Small intestine (tissue), 7 donors: ENCODE results near the gene NDUFS5. TPM values are rescaled to one million over a fixed set of nuclear protein-coding genes. Genes with fewer than 3 reads are reported as not detected.
A peak's percentile ranks its signal among the peaks of the same experiment; 100 is the strongest.

Experiments
- DNase-seq, 2 donors: peaks; one replicate each; pipeline versions ENCODE4 v3.0.0 to v3.0.0-alpha.2; 2013
- FAIRE-seq: peaks from 2 replicates; lab custom pipeline; 2012; peaks lifted over from hg19 to GRCh38; lab: Jason Lieb, UNC
- H3K27ac ChIP-seq, 3 donors: one replicate each; pipeline ENCODE4 v1.5.1; 2013; ENCODE audit warnings: low read length in 2 of 3, mild to moderate bottlenecking in 2 of 3, control low read depth in 1 of 3, inconsistent platforms in 1 of 3, low read depth in 1 of 3, moderate library complexity in 1 of 3
- H3K27me3 ChIP-seq, 3 donors: one replicate each; pipeline ENCODE4 v1.6.1; 2013; ENCODE audit warnings: low read length in 3 of 3, inconsistent platforms in 1 of 3; ENCODE audit not compliant: control insufficient read depth in 3 of 3, insufficient read depth in 3 of 3
- H3K36me3 ChIP-seq, 3 donors: one replicate each; pipeline ENCODE4 v1.6.1; 2013; ENCODE audit warnings: low read length in 3 of 3, inconsistent platforms in 1 of 3, low read depth in 1 of 3, mild to moderate bottlenecking in 1 of 3, moderate library complexity in 1 of 3; ENCODE audit not compliant: control insufficient read depth in 3 of 3, insufficient read depth in 2 of 3
- H3K4me1 ChIP-seq, 3 donors: one replicate each; pipeline ENCODE4 v1.6.1; 2013; ENCODE audit warnings: low read length in 2 of 3, inconsistent platforms in 1 of 3, low read depth in 1 of 3, mild to moderate bottlenecking in 1 of 3, moderate library complexity in 1 of 3; ENCODE audit not compliant: control insufficient read depth in 3 of 3, insufficient read depth in 2 of 3
- H3K4me3 ChIP-seq, 3 donors: one replicate each; pipeline ENCODE4 v1.5.1; 2013; ENCODE audit warnings: low read length in 3 of 3, control low read depth in 1 of 3, inconsistent platforms in 1 of 3, low read depth in 1 of 3, mild to moderate bottlenecking in 1 of 3, moderate library complexity in 1 of 3
- H3K9me3 ChIP-seq, 2 donors: one replicate each; pipeline ENCODE4 v1.6.1; 2013; ENCODE audit warnings: low read depth in 1 of 2, low read length in 1 of 2; ENCODE audit not compliant: control insufficient read depth in 2 of 2, insufficient read depth in 1 of 2
- WGBS, 3 donors: extraction: QIAGEN DNeasy Blood & Tissue Kit; methylation state at CpG; one replicate each; pipeline ENCODE4 v1.1.7; 2013; 5-methylcytosine and 5-hydroxymethylcytosine counted together
- polyA plus RNA-seq, 4 donors: library from polyadenylated mRNA; stranded (reverse) in 3 of 4; unstranded in 1 of 4; fragments of 200-250 nt in 3 of 4; fragments of 120-200 nt in 1 of 4; gene quantifications; one replicate each; pipeline versions ENCODE4 v1.2.1 to v1.2.3, GENCODE V29; 2013
- donor health status: healthy with polysubstance abuse.
- donor health status: control.
- donor health status: control.
- donor health status: Bipolar disorder and iron deficiency.
- donor health status: healthy.

NDUFS5 gene
- polyA plus RNA-seq, 4 donors, result 228 to 696 (median 523) TPM

DNA sequence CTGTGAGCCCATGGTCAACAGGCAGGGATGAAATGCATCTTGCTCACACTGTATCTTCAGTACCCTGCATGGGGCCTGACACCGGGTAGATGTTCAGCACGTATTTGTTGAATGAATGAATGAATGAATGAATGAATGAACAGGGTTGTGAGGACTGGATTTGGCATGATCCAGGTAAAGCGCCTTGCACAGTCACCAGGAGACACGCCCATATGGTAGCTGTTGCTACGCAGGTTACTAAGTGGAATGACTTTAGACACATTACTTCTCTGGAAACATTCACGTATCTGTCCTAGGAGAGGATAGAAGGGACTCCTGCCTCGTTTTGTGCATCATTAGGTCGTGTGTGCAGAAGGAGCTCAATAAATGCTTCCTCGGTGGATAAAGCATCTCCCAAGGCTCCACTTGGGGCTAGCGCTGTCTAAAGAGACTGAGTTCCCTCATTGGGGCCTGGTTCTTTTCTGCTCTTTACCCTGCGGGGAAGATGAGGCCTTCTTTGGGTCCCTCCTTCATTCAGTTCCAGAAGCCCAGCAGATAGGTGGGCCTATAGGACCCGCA lies 54.2 kb downstream of the NDUFS5 start:
- FAIRE-seq (no peak), DNase-seq (no peak)
- Histone ChIP-seq H3K4me1 (no peaks in the 10 kb centered on the region), H3K27me3 (peaks cover 3 to 27% (median 7%) of the 10 kb centered on the region in 3 donors), H3K36me3 (peaks cover 0 to 2% (median 0%) of the 10 kb centered on the region in 3 donors), H3K4me3 (peak overlapping the region in 1 of 3 donors; percentile 24), H3K27ac (no peak overlapping the region), H3K9me3 (no peaks in the 10 kb centered on the region)
- 52 to 73% (median 65%) methylated on average over 12 of the region's 12 CpGs for WGBS, 3 donors

DNA sequence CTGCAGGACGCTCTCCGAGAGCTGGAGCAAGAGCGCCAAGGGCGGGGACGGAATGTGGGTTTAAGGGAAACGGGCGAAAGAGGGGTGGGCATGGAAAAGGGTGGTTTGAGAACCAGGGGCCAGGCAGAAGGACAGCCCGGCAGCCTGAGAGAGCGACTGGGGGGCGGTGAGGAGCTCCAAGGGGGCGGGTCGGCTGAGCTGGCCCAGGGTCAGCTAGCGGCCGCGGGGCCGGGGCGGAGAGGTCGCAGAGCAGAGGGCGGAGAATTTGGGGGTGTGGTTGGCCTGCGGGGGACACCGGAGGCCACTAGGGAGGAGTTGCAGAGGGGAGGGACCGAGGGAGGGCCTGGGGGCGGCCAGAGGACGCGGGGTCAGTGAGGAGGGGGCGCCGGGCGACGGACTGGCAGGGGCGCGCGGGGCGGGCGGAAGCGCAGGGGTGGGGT lies 54.7 kb downstream of the NDUFS5 start:
- Histone ChIP-seq H3K9me3 (no peaks in the 10 kb centered on the region), H3K4me3 (peak overlapping the region; percentile 9 to 54 (median 24)), H3K27me3 (peaks cover 3 to 27% (median 7%) of the 10 kb centered on the region in 3 donors), H3K4me1 (no peaks in the 10 kb centered on the region), H3K27ac (no peak overlapping the region), H3K36me3 (peaks cover 0 to 2% (median 0%) of the 10 kb centered on the region in 3 donors)
- peak in 1 of 2 donors; percentile 35 for DNase-seq
- 10 to 23% (median 18%) methylated on average over 18 to 32 of the region's 35 CpGs for WGBS, 3 donors
- FAIRE-seq, result no peak

DNA sequence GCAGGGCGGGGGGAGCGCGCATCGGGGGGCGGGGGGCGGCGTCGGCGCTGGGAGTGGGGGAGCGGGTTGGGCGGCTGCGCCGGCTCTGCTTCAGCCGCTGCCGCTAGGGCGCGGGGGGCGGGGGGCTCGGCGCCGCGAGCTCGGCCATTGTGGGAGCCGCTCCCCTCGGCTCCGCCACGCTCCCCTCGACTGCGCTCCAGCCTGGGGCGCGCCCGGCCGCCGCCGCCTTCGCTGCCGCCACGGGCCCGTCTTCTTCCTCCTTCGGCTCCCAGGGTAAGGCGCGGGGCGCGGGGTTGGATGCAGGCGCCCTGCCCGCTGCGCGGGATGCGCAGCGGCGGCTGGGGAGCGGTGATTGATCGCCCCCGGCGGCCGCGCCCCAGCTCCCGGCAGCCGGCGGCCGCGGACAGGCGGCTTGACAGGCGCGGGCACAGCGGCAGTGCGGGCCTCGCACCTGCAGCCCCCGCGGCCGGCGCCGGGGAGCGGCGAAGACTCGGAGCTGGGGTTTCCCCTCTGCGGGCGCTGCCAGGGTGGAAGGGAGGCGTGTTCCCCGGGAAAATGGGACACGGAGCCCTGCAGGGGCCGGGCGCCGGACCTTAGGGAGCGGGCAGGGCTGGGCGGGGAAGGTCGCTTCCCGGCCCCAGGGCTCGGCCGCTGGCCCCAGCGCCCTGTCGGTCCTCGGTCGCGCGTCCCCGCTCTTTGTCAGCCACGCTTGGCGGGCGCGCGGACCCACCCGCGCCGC lies 55.3 kb downstream of the NDUFS5 start:
- peak in 1 of 2 donors; percentile 62 for DNase-seq
- H3K27ac ChIP-seq, result no peak overlapping the region
- peaks cover 0 to 2% (median 0%) of the 10 kb centered on the region in 3 donors for H3K36me3 ChIP-seq
- FAIRE-seq, result no peak
- H3K4me3 ChIP-seq, result peak overlapping the region; percentile 32 to 54 (median 33)
- WGBS, 3 donors, result 0 to 1% (median 0%) methylated on average over 34 to 103 of the region's 105 CpGs
- peaks cover 3 to 27% (median 7%) of the 10 kb centered on the region in 3 donors for H3K27me3 ChIP-seq
- H3K9me3 ChIP-seq, result no peaks in the 10 kb centered on the region
- no peaks in the 10 kb centered on the region for H3K4me1 ChIP-seq

DNA sequence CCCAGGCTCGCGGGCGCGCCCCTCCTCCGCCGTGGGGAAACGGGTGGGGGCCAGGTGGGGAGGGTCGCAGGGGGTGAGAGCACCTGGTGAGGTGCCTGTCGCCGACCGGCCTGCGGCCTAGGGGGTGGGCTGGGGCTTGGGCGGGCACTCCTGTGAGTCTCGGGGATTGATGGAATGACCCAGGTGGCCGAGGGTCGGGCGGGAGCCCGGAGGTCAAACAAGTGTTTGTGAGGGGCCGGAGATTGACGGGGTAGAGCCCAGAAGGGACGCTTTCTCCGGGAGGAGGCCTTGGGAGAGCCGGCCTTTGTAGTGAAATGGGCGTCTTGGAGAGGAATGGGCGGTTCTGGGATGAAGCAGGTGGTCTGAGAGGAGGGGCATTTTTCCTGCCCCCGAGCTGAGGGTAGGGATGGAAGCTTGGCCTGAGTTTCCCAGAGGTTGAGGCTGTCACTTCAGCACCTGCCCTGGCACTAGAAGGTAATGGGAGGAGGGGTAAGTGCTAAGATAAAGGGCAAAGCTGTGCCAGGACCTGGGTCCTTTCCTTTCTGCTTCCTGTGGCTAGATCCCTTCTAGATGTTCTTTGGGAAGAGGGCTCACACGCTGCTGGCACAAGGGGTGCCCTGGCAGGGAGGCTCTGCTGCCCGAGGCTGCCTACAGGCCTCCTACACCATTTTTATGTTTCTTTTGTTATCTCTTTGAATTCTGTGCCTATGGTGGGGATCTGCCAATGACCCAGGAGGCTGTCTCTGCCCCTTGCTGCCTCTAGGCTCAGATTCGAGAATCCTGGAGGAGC lies 56.1 kb downstream of the NDUFS5 start:
- Histone ChIP-seq H3K4me3 (peak overlapping the region; percentile 32 to 54 (median 33)), H3K27me3 (peaks cover 3 to 27% (median 7%) of the 10 kb centered on the region in 3 donors), H3K27ac (no peak overlapping the region), H3K9me3 (no peaks in the 10 kb centered on the region), H3K4me1 (no peaks in the 10 kb centered on the region), H3K36me3 (peaks cover 0 to 2% (median 0%) of the 10 kb centered on the region in 3 donors)
- whole genome bisulfite sequencing, 3 donors, result 12 to 42% (median 22%) methylated on average over 21 to 29 of the region's 29 CpGs
- DNase-seq, result no peak
- no peak for FAIRE-seq

DNA sequence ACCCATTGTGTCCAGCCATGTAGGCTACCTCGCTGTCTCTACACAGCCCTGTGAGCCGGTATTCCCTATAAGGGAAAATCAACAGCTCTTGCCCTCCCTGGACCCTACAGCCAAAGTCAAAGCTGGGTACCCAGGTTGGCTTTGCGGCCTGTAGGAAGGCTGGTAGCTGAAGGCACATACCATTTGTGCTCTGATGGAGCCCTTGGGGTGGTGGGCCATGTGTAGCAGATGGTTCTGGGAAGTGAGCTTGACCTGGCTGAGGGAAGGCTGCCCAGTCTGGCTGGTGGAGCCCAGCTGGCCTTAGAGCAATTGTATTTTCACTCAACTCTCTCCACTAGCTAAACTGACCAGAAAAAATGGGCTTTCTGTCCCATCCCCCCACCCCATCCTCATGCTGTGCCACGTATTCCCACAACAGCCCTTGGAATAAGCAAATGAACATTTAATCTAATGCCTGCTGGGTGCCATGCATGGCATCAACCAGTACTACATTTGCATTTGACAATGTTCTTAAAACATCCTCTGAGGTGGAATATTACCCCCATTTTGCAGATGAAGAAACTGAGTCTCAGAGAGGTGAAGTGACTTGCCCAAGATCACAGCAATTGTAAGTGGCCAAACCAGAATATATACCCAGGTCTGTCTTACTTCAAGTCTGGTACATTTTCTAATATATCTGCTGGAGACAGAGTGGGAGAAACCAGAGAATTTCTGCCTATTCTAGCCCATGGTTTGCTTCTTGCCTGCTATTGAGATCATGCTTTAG lies 56.8 kb downstream of the NDUFS5 start:
- FAIRE-seq, result no peak
- 95 to 99% (median 96%) methylated on average over 4 of the region's 4 CpGs for WGBS, 3 donors
- peaks cover 3 to 27% (median 7%) of the 10 kb centered on the region in 3 donors for H3K27me3 ChIP-seq

DNA sequence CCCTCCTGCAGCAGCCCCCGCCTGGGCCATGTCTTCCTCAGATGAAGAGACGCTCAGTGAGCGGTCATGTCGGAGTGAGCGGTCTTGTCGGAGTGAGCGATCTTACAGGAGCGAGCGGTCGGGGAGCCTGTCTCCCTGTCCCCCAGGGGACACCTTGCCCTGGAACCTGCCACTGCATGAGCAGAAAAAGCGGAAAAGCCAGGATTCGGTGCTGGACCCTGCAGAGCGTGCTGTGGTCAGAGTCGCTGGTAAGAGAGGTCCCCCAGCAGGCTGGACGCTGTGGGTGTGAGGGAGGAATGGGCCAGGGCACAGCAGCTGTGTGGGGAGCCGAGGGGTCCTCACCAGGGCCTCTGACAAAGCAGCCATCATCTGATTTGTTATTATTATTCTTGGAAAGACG lies 58.0 kb downstream of the NDUFS5 start:
- WGBS, 3 donors, result 91 to 93% (median 92%) methylated on average over 17 of the region's 17 CpGs
- Histone ChIP-seq H3K27me3 (peaks cover 3 to 27% (median 7%) of the 10 kb centered on the region in 3 donors), H3K4me3 (no peak overlapping the region), H3K9me3 (no peaks in the 10 kb centered on the region), H3K27ac (no peak overlapping the region), H3K4me1 (no peaks in the 10 kb centered on the region), H3K36me3 (peaks cover 0 to 2% (median 0%) of the 10 kb centered on the region in 3 donors)
- DNase-seq (no peak), FAIRE-seq (no peak)

More for the DNA sequence above, 56.8 kb downstream of the NDUFS5 start:
- Histone ChIP-seq H3K36me3 (peaks cover 0 to 2% (median 0%) of the 10 kb centered on the region in 3 donors), H3K4me3 (no peak overlapping the region), H3K9me3 (no peaks in the 10 kb centered on the region), H3K27ac (no peak overlapping the region), H3K4me1 (no peaks in the 10 kb centered on the region)
- no peak for DNase-seq
